OCI-LY7 (cell line): ENCODE measurements around the gene SH3PXD2A. TPM values are rescaled to one million over a fixed set of nuclear protein-coding genes. Genes with fewer than 3 reads are reported as not detected.

Source experiments
- BruUV-seq: library from RNA; stranded (reverse); fragments of 400-500 nt; replicated peaks from 2 replicates; lab custom pipeline; 2021; lab: Mats Ljungman, UMichigan
- CTCF ChIA-PET: fragments of 300-600 bp; sonication (Branson Sonifier 250); formaldehyde crosslinking; loops from one replicate; lab custom pipeline; 2022; ENCODE audit warnings: antibody characterized with exemption; ENCODE audit not compliant: unreplicated experiment; lab: Charles Lee
- POLR2A ChIA-PET: fragments of 300-600 bp; sonication (Branson Sonifier 250); formaldehyde crosslinking; loops from one replicate; lab custom pipeline; 2022; ENCODE audit warnings: antibody characterized with exemption; lab: Charles Lee
- DNase-seq: peaks from one replicate; pipeline ENCODE4 v3.0.0-alpha.2; 2015; ENCODE audit warnings: low spot score
- H2AFZ ChIP-seq: fragments of 200-600 bp; sonication (generic), shearing (Covaris generic); 2 replicates; pipeline ENCODE4 v1.6.1; 2014; ENCODE audit warnings: mild to moderate bottlenecking, antibody characterized with exemption, low read length, moderate library complexity
- H3K27ac ChIP-seq: fragments of 200-600 bp; sonication (generic); 2 replicates; pipeline ENCODE4 v1.5.1; 2014; ENCODE audit warnings: mixed run types, low read depth, mild to moderate bottlenecking, moderate library complexity, low read length, inconsistent platforms; ENCODE audit not compliant: poor library complexity, severe bottlenecking
- H3K36me3 ChIP-seq: fragments of 200-600 bp; sonication (generic); 2 replicates; pipeline ENCODE4 v1.6.1; 2014; ENCODE audit warnings: mild to moderate bottlenecking, antibody characterized with exemption, low read length, moderate library complexity, mixed read lengths; ENCODE audit not compliant: insufficient read depth
- H3K4me1 ChIP-seq: fragments of 200-600 bp; sonication (generic); 2 replicates; pipeline ENCODE4 v1.5.1; 2014; ENCODE audit warnings: mild to moderate bottlenecking, low read length; ENCODE audit not compliant: insufficient read depth, poor library complexity, severe bottlenecking
- H3K4me2 ChIP-seq: fragments of 200-600 bp; sonication (generic); 2 replicates; pipeline ENCODE4 v1.6.1; 2014; ENCODE audit warnings: mild to moderate bottlenecking, low read length
- H3K4me3 ChIP-seq: fragments of 200-600 bp; sonication (generic); 2 replicates; pipeline ENCODE4 v1.5.1; 2014; ENCODE audit warnings: mild to moderate bottlenecking, low read depth, low read length; ENCODE audit not compliant: poor library complexity, severe bottlenecking
- H3K79me2 ChIP-seq: fragments of 200-600 bp; sonication (generic); 2 replicates; pipeline ENCODE4 v1.6.1; 2016; ENCODE audit warnings: low read depth, mild to moderate bottlenecking, low read length, moderate library complexity, mixed read lengths; ENCODE audit not compliant: insufficient read depth
- H3K9me2 ChIP-seq: fragments of 200-600 bp; sonication (generic); 2 replicates; pipeline ENCODE4 v1.6.1; 2016; ENCODE audit warnings: mild to moderate bottlenecking, low read length, mixed read lengths; ENCODE audit not compliant: insufficient read depth
- H3K9me3 ChIP-seq: fragments of 200-600 bp; sonication (generic); 2 replicates; pipeline ENCODE4 v1.6.1; 2014; ENCODE audit warnings: mild to moderate bottlenecking, mixed run types, low read length, mixed read lengths
- H4K20me1 ChIP-seq: fragments of 200-600 bp; sonication (generic); 2 replicates; pipeline ENCODE4 v1.6.1; 2014; ENCODE audit warnings: mild to moderate bottlenecking, antibody characterized with exemption, low read length, moderate library complexity, mixed read lengths; ENCODE audit not compliant: insufficient read depth
- EZH2phosphoT487 ChIP-seq: fragments of 200-600 bp; sonication (generic); IDR thresholded peaks from 2 replicates; pipeline ENCODE4 v1.6.1; 2018; ENCODE audit warnings: low read depth, borderline replicate concordance, mild to moderate bottlenecking, mixed run types, antibody characterized with exemption, low read length, moderate library complexity, mixed read lengths
- intact Hi-C: fragments of 100-400 bp; cut with micrococcal nuclease; formaldehyde crosslinking; loops from one replicate; pipeline ENCODE4 v1.10.0; 2022; ENCODE audit not compliant: unreplicated experiment
- total RNA-seq, 2 experiments: library from RNA; depleted of rRNA in 1 of 2; stranded (reverse); fragments of >200 nt in 1 of 2; shearing (Covaris generic) in 1 of 2; gene quantifications; 2 replicates each; pipeline ENCODE4 v1.2.3, GENCODE V29; 2014 to 2022
- TF ChIP-seq, protein P1 (sequence below): fragments of 200-600 bp; sonication (generic); conservative IDR thresholded peaks from 2 replicates; pipeline ENCODE4 v1.5.1; 2014; ENCODE audit warnings: mild to moderate bottlenecking, antibody characterized with exemption, low read length, moderate library complexity, mixed read lengths

The SH3PXD2A gene
- total RNA-seq, 2 experiments from 2014 or later = 0.85 to 5.9 TPM

GRCh38 chr10:103622935-103623574, 232.3 kb downstream of the SH3PXD2A start:
- no peaks in the 10 kb centered on the region for H3K79me2 ChIP-seq
- H3K4me3 ChIP-seq = no peak overlapping the region
- ChIA-PET POLR2A (no interaction called here), CTCF (no interaction called here)
- DNase-seq = no peak
- no peak for TF ChIP-seq EZH2phosphoT487
- TF ChIP-seq, protein P1, sequence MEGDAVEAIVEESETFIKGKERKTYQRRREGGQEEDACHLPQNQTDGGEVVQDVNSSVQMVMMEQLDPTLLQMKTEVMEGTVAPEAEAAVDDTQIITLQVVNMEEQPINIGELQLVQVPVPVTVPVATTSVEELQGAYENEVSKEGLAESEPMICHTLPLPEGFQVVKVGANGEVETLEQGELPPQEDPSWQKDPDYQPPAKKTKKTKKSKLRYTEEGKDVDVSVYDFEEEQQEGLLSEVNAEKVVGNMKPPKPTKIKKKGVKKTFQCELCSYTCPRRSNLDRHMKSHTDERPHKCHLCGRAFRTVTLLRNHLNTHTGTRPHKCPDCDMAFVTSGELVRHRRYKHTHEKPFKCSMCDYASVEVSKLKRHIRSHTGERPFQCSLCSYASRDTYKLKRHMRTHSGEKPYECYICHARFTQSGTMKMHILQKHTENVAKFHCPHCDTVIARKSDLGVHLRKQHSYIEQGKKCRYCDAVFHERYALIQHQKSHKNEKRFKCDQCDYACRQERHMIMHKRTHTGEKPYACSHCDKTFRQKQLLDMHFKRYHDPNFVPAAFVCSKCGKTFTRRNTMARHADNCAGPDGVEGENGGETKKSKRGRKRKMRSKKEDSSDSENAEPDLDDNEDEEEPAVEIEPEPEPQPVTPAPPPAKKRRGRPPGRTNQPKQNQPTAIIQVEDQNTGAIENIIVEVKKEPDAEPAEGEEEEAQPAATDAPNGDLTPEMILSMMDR = no peak
- H3K9me2 ChIP-seq = no peaks in the 10 kb centered on the region
- H3K27ac ChIP-seq = no peak overlapping the region
- no peak overlapping the region for H3K4me2 ChIP-seq
- no peaks in the 10 kb centered on the region for H3K9me3 ChIP-seq
- H3K4me1 ChIP-seq = no peaks in the 10 kb centered on the region
- no peak overlapping the region for H2AFZ ChIP-seq
- no TSS peak for BruUV-seq
- H4K20me1 ChIP-seq = no peaks in the 10 kb centered on the region; the same call in 1 of the 2 replicates
- H3K36me3 ChIP-seq = no peaks in the 10 kb centered on the region
- intact Hi-C loops = no loop called here

DNA sequence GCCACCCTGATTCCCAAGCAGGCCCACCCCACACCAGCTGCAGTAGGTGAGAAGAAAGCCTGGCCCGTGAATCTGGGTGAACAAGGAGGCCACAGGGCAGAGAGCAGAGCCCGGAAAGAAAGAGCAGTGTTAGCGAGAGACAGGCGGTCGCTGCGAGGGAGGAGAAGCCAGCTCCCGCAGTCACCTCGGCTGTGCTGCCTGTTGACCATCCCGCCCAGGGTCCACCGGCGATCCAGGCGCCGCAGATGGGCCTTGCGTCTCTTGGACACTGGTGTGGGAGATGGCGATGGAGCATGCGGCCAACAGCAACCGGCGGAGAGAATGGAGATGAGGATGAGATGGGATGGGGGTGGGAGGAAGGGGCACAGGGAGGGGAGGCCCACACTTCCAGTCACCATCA, 233.1 kb downstream of the SH3PXD2A start:
- Histone ChIP-seq H3K9me2 (no peaks in the 10 kb centered on the region), H3K79me2 (no peaks in the 10 kb centered on the region), H3K27ac (no peak overlapping the region), H3K9me3 (no peaks in the 10 kb centered on the region), H3K4me1 (no peaks in the 10 kb centered on the region), H3K4me3 (no peak overlapping the region), H2AFZ (no peak overlapping the region), H3K4me2 (no peak overlapping the region), H3K36me3 (no peaks in the 10 kb centered on the region), H4K20me1 (no peaks in the 10 kb centered on the region; the same call in 1 of the 2 replicates)
- TF ChIP-seq EZH2phosphoT487 = no peak
- TF ChIP-seq, protein P1 = no peak
- no peak for DNase-seq
- ChIA-PET CTCF (no interaction called here), POLR2A (no interaction called here)
- BruUV-seq = no TSS peak
- intact Hi-C loops = no loop called here

- Histone ChIP-seq H4K20me1 (no peaks in the 10 kb centered on the region; the same call in 1 of the 2 replicates), H3K9me2 (no peaks in the 10 kb centered on the region), H3K27ac (no peak overlapping the region), H2AFZ (no peak overlapping the region), H3K4me2 (no peak overlapping the region), H3K36me3 (no peaks in the 10 kb centered on the region), H3K4me3 (no peak overlapping the region), H3K79me2 (no peaks in the 10 kb centered on the region), H3K9me3 (no peaks in the 10 kb centered on the region), H3K4me1 (no peaks in the 10 kb centered on the region)
- BruUV-seq = no TSS peak
- intact Hi-C loops = no loop called here
- TF ChIP-seq EZH2phosphoT487 = no peak
- TF ChIP-seq, protein P1 = no peak
- ChIA-PET POLR2A (interaction anchor here (0.6 kb wide), 1 partner anchor 9 kb away, joined by 4 read pairs; no protein-coding TSS in a partner anchor), CTCF (interaction anchor here (1.1 kb wide), 1 partner anchor 11 kb away, joined by 3 read pairs; no protein-coding TSS in a partner anchor)
- no peak for DNase-seq
Observed at GRCh38 chr10:103621783-103622125, 233.6 kb downstream of the SH3PXD2A start.
